MM.1S (cell line): ENCODE results near the gene GJC1.

Experiments
- DNase-seq: peaks from one replicate; pipeline ENCODE4 v3.0.0-alpha.2; 2015
- H2AFZ ChIP-seq: fragments of 300-600 bp; sonication (generic); 2 replicates; pipeline ENCODE4 v1.6.0; 2016; ENCODE audit warnings: antibody characterized with exemption, low read length
- H3F3A ChIP-seq: fragments of 300-600 bp; sonication (generic); 2 replicates; pipeline ENCODE4 v1.6.1; 2016; ENCODE audit warnings: mild to moderate bottlenecking, antibody characterized with exemption, low read length, moderate library complexity, mixed read lengths; ENCODE audit not compliant: insufficient read depth
- H3K27ac ChIP-seq: fragments of 300-600 bp; sonication (generic); 2 replicates; pipeline ENCODE4 v1.5.1; 2016; ENCODE audit warnings: mild to moderate bottlenecking, low read length
- H3K27me3 ChIP-seq: fragments of 300-600 bp; sonication (generic); replicated peaks from 2 replicates; pipeline ENCODE4 v1.6.0; 2016; ENCODE audit warnings: low read length; ENCODE audit not compliant: insufficient read depth
- H3K36me3 ChIP-seq: fragments of 300-600 bp; sonication (generic); replicated peaks from 2 replicates; pipeline ENCODE4 v1.6.1; 2016; ENCODE audit warnings: mild to moderate bottlenecking, low read length, mixed read lengths; ENCODE audit not compliant: insufficient read depth
- H3K4me1 ChIP-seq: fragments of 300-600 bp; sonication (generic); 2 replicates; pipeline ENCODE4 v1.6.1; 2016; ENCODE audit warnings: low read length, mixed read lengths
- H3K4me2 ChIP-seq: fragments of 300-600 bp; sonication (generic); 2 replicates; pipeline ENCODE4 v1.6.0; 2016; ENCODE audit warnings: low read depth, low read length
- H3K4me3 ChIP-seq: fragments of 300-600 bp; sonication (generic); 2 replicates; pipeline ENCODE4 v1.5.1; 2016; ENCODE audit warnings: low read length, mixed read lengths
- H3K79me2 ChIP-seq: fragments of 300-600 bp; sonication (generic); 2 replicates; pipeline ENCODE4 v1.6.1; 2016; ENCODE audit warnings: mixed run types, low read length, mixed read lengths
- H3K9ac ChIP-seq: fragments of 300-600 bp; sonication (generic); 2 replicates; pipeline ENCODE4 v1.6.1; 2016; ENCODE audit warnings: low read length, mixed read lengths
- H3K9me2 ChIP-seq: fragments of 300-600 bp; sonication (generic); replicated peaks from 2 replicates; pipeline ENCODE4 v1.6.1; 2016; ENCODE audit warnings: mild to moderate bottlenecking, low read length, mixed read lengths; ENCODE audit not compliant: insufficient read depth
- H3K9me3 ChIP-seq: fragments of 300-600 bp; sonication (generic); replicated peaks from 2 replicates; pipeline ENCODE4 v1.6.1; 2016; ENCODE audit warnings: mild to moderate bottlenecking, low read length, mixed read lengths; ENCODE audit not compliant: insufficient read depth
- H4K20me1 ChIP-seq: fragments of 300-600 bp; sonication (generic); 2 replicates; pipeline ENCODE4 v1.6.1; 2016; ENCODE audit warnings: mild to moderate bottlenecking, low read length, moderate library complexity, mixed read lengths; ENCODE audit not compliant: insufficient read depth
- EZH2 ChIP-seq: fragments of 300-600 bp; sonication (generic); optimal IDR thresholded peaks from 2 replicates; pipeline ENCODE3; 2017; ENCODE audit warnings: low read depth, mild to moderate bottlenecking, antibody characterized with exemption, low read length, mixed read lengths
- EZH2phosphoT487 ChIP-seq: fragments of 300-600 bp; sonication (generic); IDR thresholded peaks from 2 replicates; pipeline ENCODE4 v1.6.1; 2018; ENCODE audit warnings: antibody characterized with exemption, low read length
- TF ChIP-seq, protein P1 (sequence below): fragments of 300-600 bp; sonication (generic); IDR thresholded peaks from 2 replicates; pipeline ENCODE4 v1.5.1; 2016; ENCODE audit warnings: antibody characterized with exemption, low read length, mixed read lengths

The GJC1 gene

DNA sequence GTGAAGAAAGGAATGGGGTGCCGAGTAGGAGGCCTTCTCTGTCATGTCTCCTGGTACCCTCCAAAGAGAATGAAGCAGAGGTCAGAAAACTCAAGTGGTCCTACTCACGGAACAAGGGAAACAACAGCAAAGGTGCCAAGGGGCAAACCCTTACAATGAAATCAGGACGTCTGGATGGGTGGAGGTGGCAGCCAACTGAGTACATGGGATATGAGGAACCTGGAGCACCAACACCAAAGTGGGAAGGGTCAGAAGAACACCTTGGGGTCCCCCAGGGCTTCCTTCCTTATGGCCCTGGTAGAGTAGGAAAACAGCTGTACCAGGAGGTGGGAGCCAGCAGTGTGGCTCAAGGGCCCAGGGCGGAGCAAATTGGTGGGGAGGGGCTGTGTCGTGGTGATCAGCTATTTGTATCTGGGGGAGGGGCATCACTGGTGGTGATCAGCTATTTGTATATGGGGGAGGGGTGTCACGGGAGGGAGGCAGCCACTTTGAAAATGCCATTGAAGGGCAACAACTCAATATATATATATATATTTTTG lies 18.2 kb upstream of the GJC1 start:
- Histone ChIP-seq H3K36me3 (no peaks in the 10 kb centered on the region), H3K4me1 (no peaks in the 10 kb centered on the region), H3K9me2 (no peaks in the 10 kb centered on the region), H3K4me3 (no peak overlapping the region), H4K20me1 (no peaks in the 10 kb centered on the region), H2AFZ (no peak overlapping the region), H3K4me2 (no peak overlapping the region), H3K9me3 (no peaks in the 10 kb centered on the region), H3F3A (no peaks in the 10 kb centered on the region), H3K27ac (no peak overlapping the region), H3K9ac (no peak overlapping the region), H3K79me2 (no peaks in the 10 kb centered on the region), H3K27me3 (no peaks in the 10 kb centered on the region)
- DNase-seq, result no peak
- no peak for TF ChIP-seq EZH2phosphoT487

DNA sequence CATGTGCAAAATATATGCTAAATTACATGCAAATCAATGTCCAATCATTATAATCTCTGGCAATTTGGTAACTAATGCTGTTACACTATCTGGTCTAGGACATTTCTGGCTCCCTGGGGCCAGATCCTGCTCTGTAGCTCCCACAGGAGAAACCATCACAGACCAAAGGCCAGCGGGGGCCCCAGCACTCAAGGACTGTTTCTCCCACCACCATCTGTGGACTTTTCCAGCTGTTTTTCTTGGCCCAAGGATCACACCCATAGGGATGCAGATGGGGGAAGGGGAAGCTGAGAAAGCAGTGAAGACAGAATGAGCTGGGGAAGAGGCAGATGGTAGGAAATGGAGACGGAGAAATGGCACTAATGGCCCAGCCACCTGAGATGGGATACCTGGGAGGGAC lies 17.5 kb upstream of the GJC1 start, which contains the start of gene HIGD1B:
Gene HIGD1B (plus strand): TSS at position 298 of the 400 bp plus-strand sequence. CDS start 270 bp downstream, outside the sequence.
- Histone ChIP-seq H3K4me3 (no peak within 1 kb of the TSS), H3K9me2 (no peaks in the 10 kb centered on the region), H2AFZ (no peak within 1 kb of the TSS), H3K9ac (no peak within 1 kb of the TSS), H3K27me3 (no peaks in the 10 kb centered on the region), H4K20me1 (no peaks in the 10 kb centered on the region), H3K4me1 (no peaks in the 10 kb centered on the region), H3K79me2 (no peaks in the 10 kb centered on the region), H3F3A (no peaks in the 10 kb centered on the region), H3K4me2 (no peak within 1 kb of the TSS), H3K9me3 (no peaks in the 10 kb centered on the region), H3K36me3 (no peaks in the 10 kb centered on the region), H3K27ac (no peak within 1 kb of the TSS)
- no peak for DNase-seq
- TF ChIP-seq, protein P1, sequence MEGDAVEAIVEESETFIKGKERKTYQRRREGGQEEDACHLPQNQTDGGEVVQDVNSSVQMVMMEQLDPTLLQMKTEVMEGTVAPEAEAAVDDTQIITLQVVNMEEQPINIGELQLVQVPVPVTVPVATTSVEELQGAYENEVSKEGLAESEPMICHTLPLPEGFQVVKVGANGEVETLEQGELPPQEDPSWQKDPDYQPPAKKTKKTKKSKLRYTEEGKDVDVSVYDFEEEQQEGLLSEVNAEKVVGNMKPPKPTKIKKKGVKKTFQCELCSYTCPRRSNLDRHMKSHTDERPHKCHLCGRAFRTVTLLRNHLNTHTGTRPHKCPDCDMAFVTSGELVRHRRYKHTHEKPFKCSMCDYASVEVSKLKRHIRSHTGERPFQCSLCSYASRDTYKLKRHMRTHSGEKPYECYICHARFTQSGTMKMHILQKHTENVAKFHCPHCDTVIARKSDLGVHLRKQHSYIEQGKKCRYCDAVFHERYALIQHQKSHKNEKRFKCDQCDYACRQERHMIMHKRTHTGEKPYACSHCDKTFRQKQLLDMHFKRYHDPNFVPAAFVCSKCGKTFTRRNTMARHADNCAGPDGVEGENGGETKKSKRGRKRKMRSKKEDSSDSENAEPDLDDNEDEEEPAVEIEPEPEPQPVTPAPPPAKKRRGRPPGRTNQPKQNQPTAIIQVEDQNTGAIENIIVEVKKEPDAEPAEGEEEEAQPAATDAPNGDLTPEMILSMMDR, result no peak
- TF ChIP-seq EZH2phosphoT487 (no peak), EZH2 (no peak)

DNA sequence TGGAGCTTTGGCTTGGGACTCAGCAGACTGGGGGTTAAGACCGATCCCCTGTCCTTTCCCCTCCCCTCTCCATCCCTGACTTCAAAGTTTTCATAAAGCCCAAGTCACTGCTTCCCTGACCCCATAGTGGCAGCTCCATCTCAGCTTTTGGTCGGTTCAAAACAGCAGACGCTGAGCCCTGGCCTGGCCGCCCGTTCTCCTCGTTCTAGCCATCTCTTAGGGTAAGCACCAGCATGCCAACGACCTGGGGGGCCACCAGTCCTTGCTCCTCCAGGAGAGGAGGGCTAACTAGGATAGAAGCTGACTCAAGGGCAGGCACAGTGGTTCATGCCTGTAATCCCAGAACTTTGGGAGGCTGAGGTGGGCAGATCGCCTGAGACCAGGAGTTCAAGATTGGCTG lies 16.1 kb upstream of the GJC1 start:
- Histone ChIP-seq H3K4me2 (no peak overlapping the region), H3K9me2 (no peaks in the 10 kb centered on the region), H4K20me1 (no peaks in the 10 kb centered on the region), H3K4me1 (no peaks in the 10 kb centered on the region), H3K27ac (no peak overlapping the region), H3K79me2 (no peaks in the 10 kb centered on the region), H3K9ac (no peak overlapping the region), H3F3A (no peaks in the 10 kb centered on the region), H3K36me3 (no peaks in the 10 kb centered on the region), H3K27me3 (no peaks in the 10 kb centered on the region), H3K9me3 (no peaks in the 10 kb centered on the region), H3K4me3 (no peak overlapping the region), H2AFZ (no peak overlapping the region)
- DNase-seq, result no peak
- TF ChIP-seq EZH2phosphoT487 (no peak), EZH2 (no peak)
- TF ChIP-seq, protein P1, result no peak

DNA sequence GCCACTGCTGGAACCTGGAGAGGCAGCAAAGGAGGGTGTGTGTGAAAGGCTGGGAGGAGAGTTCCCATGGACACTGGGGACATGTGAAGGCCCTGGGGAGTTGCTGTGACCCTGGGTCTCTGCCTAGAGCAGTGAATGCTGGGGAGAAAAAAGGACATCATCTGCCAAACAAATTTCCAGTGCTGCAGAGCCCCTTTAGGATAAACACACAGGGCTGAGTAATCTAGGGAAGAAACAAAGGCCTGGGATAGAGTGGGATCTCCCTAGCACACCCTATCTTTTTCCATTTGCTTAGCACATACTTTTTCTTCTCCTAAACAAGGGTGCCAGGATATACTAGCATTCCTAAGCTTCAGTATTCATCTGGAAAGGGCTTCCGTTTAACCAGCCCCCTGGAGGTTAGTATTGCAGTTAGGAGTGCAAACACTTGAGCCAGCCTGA lies 14.3 kb upstream of the GJC1 start:
- H3K27ac ChIP-seq, result no peak overlapping the region
- H3K9ac ChIP-seq, result no peak overlapping the region
- no peaks in the 10 kb centered on the region for H4K20me1 ChIP-seq

More for the DNA sequence above, 14.3 kb upstream of the GJC1 start:
- no peak overlapping the region for H2AFZ ChIP-seq
- no peaks in the 10 kb centered on the region for H3K36me3 ChIP-seq
- no peaks in the 10 kb centered on the region for H3K79me2 ChIP-seq
- H3K9me2 ChIP-seq, result no peaks in the 10 kb centered on the region
- H3K4me1 ChIP-seq, result no peaks in the 10 kb centered on the region
- no peak overlapping the region for H3K4me3 ChIP-seq
- TF ChIP-seq, protein P1, result no peak
- no peak for TF ChIP-seq EZH2
- no peak for TF ChIP-seq EZH2phosphoT487
- no peaks in the 10 kb centered on the region for H3K27me3 ChIP-seq
- no peaks in the 10 kb centered on the region for H3K9me3 ChIP-seq
- no peaks in the 10 kb centered on the region for H3F3A ChIP-seq
- no peak overlapping the region for H3K4me2 ChIP-seq
- no peak for DNase-seq
